DOHH2 (cell line): ENCODE measurements around the gene EVL.

Experiments
- H3F3A ChIP-seq: fragments of 200-600 bp; sonication (generic), shearing (Covaris generic); 2 replicates; pipeline ENCODE4 v1.6.0; 2016; ENCODE audit warnings: antibody characterized with exemption, mild to moderate bottlenecking; ENCODE audit not compliant: control insufficient read depth, insufficient read depth
- H3K27ac ChIP-seq: fragments of 200-600 bp; sonication (generic); 2 replicates; pipeline ENCODE4 v1.5.1; 2014; ENCODE audit warnings: low read depth, mild to moderate bottlenecking, low read length, moderate library complexity
- H3K27me3 ChIP-seq: fragments of 200-600 bp; sonication (generic); 2 replicates; pipeline ENCODE4 v1.6.1; 2014; ENCODE audit warnings: mild to moderate bottlenecking, low read length, mixed read lengths; ENCODE audit not compliant: control insufficient read depth
- H3K36me3 ChIP-seq: fragments of 200-600 bp; sonication (generic); 2 replicates; pipeline ENCODE4 v1.6.1; 2014; ENCODE audit warnings: mild to moderate bottlenecking, low read length, moderate library complexity, mixed read lengths; ENCODE audit not compliant: control insufficient read depth
- H3K4me1 ChIP-seq: fragments of 200-600 bp; sonication (generic); 2 replicates; pipeline ENCODE4 v1.6.1; 2014; ENCODE audit warnings: mild to moderate bottlenecking, low read length, mixed read lengths; ENCODE audit not compliant: control insufficient read depth
- H3K4me2 ChIP-seq: fragments of 200-600 bp; sonication (generic); 2 replicates; pipeline ENCODE4 v1.6.0; 2014; ENCODE audit warnings: mild to moderate bottlenecking, low read length, moderate library complexity
- H3K4me3 ChIP-seq: fragments of 200-600 bp; sonication (generic); 2 replicates; pipeline ENCODE4 v1.5.1; 2014; ENCODE audit warnings: mild to moderate bottlenecking, low read length, mixed read lengths
- H3K79me2 ChIP-seq: fragments of 200-600 bp; sonication (generic); 2 replicates; pipeline ENCODE4 v1.6.1; 2014; ENCODE audit warnings: mild to moderate bottlenecking, low read length, mixed read lengths; ENCODE audit not compliant: control insufficient read depth
- H3K9me2 ChIP-seq: fragments of 200-600 bp; sonication (generic); replicated peaks from 2 replicates; pipeline ENCODE4 v1.6.1; 2014; ENCODE audit warnings: mild to moderate bottlenecking, low read length, mixed read lengths; ENCODE audit not compliant: control insufficient read depth
- H3K9me3 ChIP-seq: fragments of 200-600 bp; sonication (generic); 2 replicates; pipeline ENCODE4 v1.6.1; 2014; ENCODE audit warnings: antibody characterized with exemption, low read length, mixed read lengths; ENCODE audit not compliant: control insufficient read depth, insufficient read depth
- H4K20me1 ChIP-seq: fragments of 200-600 bp; sonication (generic); 2 replicates; pipeline ENCODE4 v1.6.0; 2014; ENCODE audit warnings: low read depth, mild to moderate bottlenecking, antibody characterized with exemption, low read length, moderate library complexity; ENCODE audit not compliant: control insufficient read depth, insufficient read depth
- CTCF ChIP-seq: fragments of 200-600 bp; sonication (generic); IDR thresholded peaks from one replicate; pipeline ENCODE4 v1.5.1; 2014; ENCODE audit warnings: antibody characterized with exemption, mild to moderate bottlenecking, low read depth, low read length; ENCODE audit not compliant: poor library complexity, severe bottlenecking
- EZH2phosphoT487 ChIP-seq: fragments of 200-600 bp; sonication (generic); IDR thresholded peaks from 2 replicates; pipeline ENCODE4 v1.6.1; 2017; ENCODE audit warnings: borderline replicate concordance, mild to moderate bottlenecking, antibody characterized with exemption, low read length, moderate library complexity, mixed read lengths

Gene EVL

GRCh38 chr14:100142073-100143040 is 77.1 kb downstream of the EVL start:
- Histone ChIP-seq H3K27me3 (no peaks in the 10 kb centered on the region), H3K4me2 (no peak overlapping the region), H3K4me1 (peaks cover 10% of the 10 kb centered on the region), H4K20me1 (no peaks in the 10 kb centered on the region), H3K4me3 (no peak overlapping the region), H3K9me2 (no peaks in the 10 kb centered on the region), H3K79me2 (no peaks in the 10 kb centered on the region), H3F3A (no peaks in the 10 kb centered on the region), H3K9me3 (no peaks in the 10 kb centered on the region), H3K36me3 (no peaks in the 10 kb centered on the region), H3K27ac (no peak overlapping the region)
- TF ChIP-seq EZH2phosphoT487 (no peak), CTCF (no peak)

GRCh38 chr14:100143523-100143922 is 78.3 kb downstream of the EVL start:
- H3K4me1 ChIP-seq: peaks cover 21% of the 10 kb centered on the region
- no peak overlapping the region for H3K27ac ChIP-seq
- H3K4me3 ChIP-seq: no peak overlapping the region
- H3K36me3 ChIP-seq: no peaks in the 10 kb centered on the region
- no peaks in the 10 kb centered on the region for H3K79me2 ChIP-seq
- TF ChIP-seq CTCF (no peak), EZH2phosphoT487 (no peak)
- no peaks in the 10 kb centered on the region for H4K20me1 ChIP-seq
- no peaks in the 10 kb centered on the region for H3K9me3 ChIP-seq
- H3K9me2 ChIP-seq: no peaks in the 10 kb centered on the region
- no peaks in the 10 kb centered on the region for H3F3A ChIP-seq
- no peaks in the 10 kb centered on the region for H3K27me3 ChIP-seq
- no peak overlapping the region for H3K4me2 ChIP-seq

DNA sequence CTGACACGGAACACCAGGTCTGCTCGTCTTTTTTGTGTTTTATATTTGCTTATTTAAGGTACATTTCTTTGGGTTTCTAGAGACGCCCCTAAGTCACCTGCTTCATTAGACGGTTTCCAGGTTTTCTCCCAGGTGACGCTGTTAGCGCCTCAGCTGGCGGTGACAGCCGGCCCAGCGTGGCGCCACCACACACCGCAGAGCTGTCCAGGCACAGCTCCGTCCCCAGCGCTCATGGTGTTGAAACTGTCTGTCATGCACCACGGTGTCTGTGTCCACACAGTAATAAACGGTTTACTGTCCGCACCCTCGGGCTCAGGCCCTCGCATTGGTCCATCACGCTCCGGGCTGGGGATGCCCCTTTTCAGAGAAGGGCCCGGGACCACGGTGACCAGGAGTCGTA is 78.7 kb downstream of the EVL start:
- peaks cover 21% of the 10 kb centered on the region for H3K4me1 ChIP-seq
- no peak overlapping the region for H3K4me2 ChIP-seq
- H3K27me3 ChIP-seq: no peaks in the 10 kb centered on the region
- no peaks in the 10 kb centered on the region for H3K9me3 ChIP-seq
- no peaks in the 10 kb centered on the region for H3K79me2 ChIP-seq
- H3K36me3 ChIP-seq: no peaks in the 10 kb centered on the region
- H3F3A ChIP-seq: no peaks in the 10 kb centered on the region
- H3K9me2 ChIP-seq: no peaks in the 10 kb centered on the region
- TF ChIP-seq EZH2phosphoT487: no peak
- no peak for TF ChIP-seq CTCF
- no peak overlapping the region for H3K27ac ChIP-seq
- no peak overlapping the region for H3K4me3 ChIP-seq
- H4K20me1 ChIP-seq: no peaks in the 10 kb centered on the region
